Sigmoid colon (tissue), 4 donors: ENCODE data around the gene ABCA10.

ENCODE experiments used
- EP300 ChIP-seq, 4 donors: sonication (generic); formaldehyde crosslinking; IDR thresholded peaks; one replicate each; pipeline ENCODE4 v1.6.1; 2017; ENCODE audit warnings: antibody characterized with exemption in 4 of 4
- POLR2A ChIP-seq, 2 donors: fragments of 450-650 bp; IDR thresholded peaks; one replicate each; pipeline ENCODE4 v1.6.1; 2016; ENCODE audit warnings: antibody characterized with exemption in 2 of 2, mild to moderate bottlenecking in 2 of 2, moderate library complexity in 2 of 2
- POLR2AphosphoS5 ChIP-seq, 4 donors: sonication (generic); formaldehyde crosslinking; IDR thresholded peaks; one replicate each; pipeline ENCODE4 v1.6.1; 2017; ENCODE audit warnings: antibody characterized with exemption in 4 of 4
- TF ChIP-seq, protein P1 (sequence below), 4 experiments: fragments of 450-650 bp in 3 of 4; fragments of 200-600 bp in 1 of 4; IDR thresholded peaks; one replicate each; pipeline ENCODE4 v1.5.1; 2016 to 2019; ENCODE audit warnings: antibody characterized with exemption in 4 of 4, mild to moderate bottlenecking in 3 of 4, moderate library complexity in 2 of 4

GRCh38 chr17:69122065-69122464, 106.6 kb downstream of the ABCA10 start:
- TF ChIP-seq, protein P1, sequence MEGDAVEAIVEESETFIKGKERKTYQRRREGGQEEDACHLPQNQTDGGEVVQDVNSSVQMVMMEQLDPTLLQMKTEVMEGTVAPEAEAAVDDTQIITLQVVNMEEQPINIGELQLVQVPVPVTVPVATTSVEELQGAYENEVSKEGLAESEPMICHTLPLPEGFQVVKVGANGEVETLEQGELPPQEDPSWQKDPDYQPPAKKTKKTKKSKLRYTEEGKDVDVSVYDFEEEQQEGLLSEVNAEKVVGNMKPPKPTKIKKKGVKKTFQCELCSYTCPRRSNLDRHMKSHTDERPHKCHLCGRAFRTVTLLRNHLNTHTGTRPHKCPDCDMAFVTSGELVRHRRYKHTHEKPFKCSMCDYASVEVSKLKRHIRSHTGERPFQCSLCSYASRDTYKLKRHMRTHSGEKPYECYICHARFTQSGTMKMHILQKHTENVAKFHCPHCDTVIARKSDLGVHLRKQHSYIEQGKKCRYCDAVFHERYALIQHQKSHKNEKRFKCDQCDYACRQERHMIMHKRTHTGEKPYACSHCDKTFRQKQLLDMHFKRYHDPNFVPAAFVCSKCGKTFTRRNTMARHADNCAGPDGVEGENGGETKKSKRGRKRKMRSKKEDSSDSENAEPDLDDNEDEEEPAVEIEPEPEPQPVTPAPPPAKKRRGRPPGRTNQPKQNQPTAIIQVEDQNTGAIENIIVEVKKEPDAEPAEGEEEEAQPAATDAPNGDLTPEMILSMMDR (IDR thresholded peaks at IDR 0.05), result no peak
- no peak for TF ChIP-seq POLR2AphosphoS5 (IDR thresholded peaks at IDR 0.05)
- TF ChIP-seq POLR2A (IDR thresholded peaks at IDR 0.05), result no peak
- no peak for TF ChIP-seq EP300 (IDR thresholded peaks at IDR 0.05)
